D721Med (cell line): ENCODE data around the gene THSD4.

Source experiments
- DNase-seq: peaks from one replicate; pipeline ENCODE4 v3.0.0; 2011; ENCODE audit warnings: low spot score; ENCODE audit not compliant: insufficient read length
- FAIRE-seq: peaks from 2 replicates; lab custom pipeline; 2011; peaks lifted over from hg19 to GRCh38; lab: Jason Lieb, UNC
- CTCF ChIP-seq: IDR thresholded peaks from 2 replicates; pipeline ENCODE4 v1.5.1; 2012; ENCODE audit warnings: mild to moderate bottlenecking, control low read depth; ENCODE audit not compliant: insufficient read depth; ENCODE audit errors: missing control alignments

THSD4 gene

GRCh38 chr15:71231758-71232157 lies 116.5 kb downstream of the THSD4 start:
- TF ChIP-seq CTCF = no peak
- no peak for DNase-seq
- no peak for FAIRE-seq

GRCh38 chr15:71232411-71232810 lies 117.1 kb downstream of the THSD4 start:
- DNase-seq = no peak
- TF ChIP-seq CTCF = no peak
- no peak for FAIRE-seq

GRCh38 chr15:71237456-71238188 lies 122.4 kb downstream of the THSD4 start:
- DNase-seq = no peak
- no peak for FAIRE-seq
- TF ChIP-seq CTCF = no peak

- no peak for TF ChIP-seq CTCF
- FAIRE-seq = no peak
- no peak for DNase-seq
Observed at GRCh38 chr15:71238926-71239325, 123.7 kb downstream of the THSD4 start.

- no peak for FAIRE-seq
- DNase-seq = no peak
- no peak for TF ChIP-seq CTCF
Observed at GRCh38 chr15:71239592-71240364, 124.5 kb downstream of the THSD4 start.

GRCh38 chr15:71242292-71242691 lies 127.0 kb downstream of the THSD4 start:
- no peak for DNase-seq
- no peak for TF ChIP-seq CTCF
- no peak for FAIRE-seq

GRCh38 chr15:71244250-71244649 lies 129.0 kb downstream of the THSD4 start:
- DNase-seq (no peak), FAIRE-seq (no peak)

More at GRCh38 chr15:71244250-71244649, 129.0 kb downstream of the THSD4 start:
- no peak for TF ChIP-seq CTCF
